ENCODE measurements around the gene SLX1A. TPM values are rescaled to one million over a fixed set of nuclear protein-coding genes. Genes with fewer than 3 reads are reported as not detected.
"Not testable (repeated sequence)": the region's sequence is repeated elsewhere in the genome, so short reads cannot be mapped to it uniquely, and the experiment has no call there.

Gene SLX1A
- total RNA-seq, 1 experiment from 2014 or later = 53.2 TPM

GRCh38 chr16:30155188-30155587, 38.5 kb upstream of the SLX1A start:
- ATAC-seq = no peak
- Mint-ChIP-seq H3K27ac (no peak overlapping the region), H3K4me1 (no peaks in the 10 kb centered on the region), H3K4me3 (no peak overlapping the region), H3K27me3 (ENCODE audit: low read depth) (peaks cover 19% of the 10 kb centered on the region), H3K36me3 (peaks cover 4% of the 10 kb centered on the region; the same call in 1 of the 2 replicates), H3K9me3 (peaks cover 3% of the 10 kb centered on the region)
- no peak for DNase-seq (ENCODE audit: low spot score)
- no peak for TF ChIP-seq ZSCAN18 (CRISPR knock-in tag; IDR thresholded peaks at IDR 0.05)
- ChIA-PET POLR2A (interaction anchor here (0.7 kb wide), 1 partner anchor 658 kb away, joined by 15 read pairs; no protein-coding TSS in a partner anchor), CTCF (interaction anchor here (2.1 kb wide), 1 partner anchor 43 kb away, joined by 6 read pairs; no protein-coding TSS in a partner anchor)

GRCh38 chr16:30157214-30157613, 36.5 kb upstream of the SLX1A start:
- peaks cover 4% of the 10 kb centered on the region; the same call in 1 of the 2 replicates for H3K36me3 Mint-ChIP-seq
- peaks cover 3% of the 10 kb centered on the region for H3K9me3 Mint-ChIP-seq
- TF ChIP-seq SOX15 (CRISPR knock-in tag; IDR thresholded peaks at IDR 0.05) (no peak), OVOL2 (CRISPR knock-in tag; IDR thresholded peaks at IDR 0.05; ENCODE audit: borderline replicate concordance) (no peak), ZNF671 (CRISPR knock-in tag; IDR thresholded peaks at IDR 0.05) (no peak), ESRRA (CRISPR knock-in tag; IDR thresholded peaks at IDR 0.05; ENCODE audit: borderline replicate concordance) (no peak), HMGXB4 (CRISPR knock-in tag; IDR thresholded peaks at IDR 0.05) (no peak), ZNF219 (CRISPR knock-in tag; IDR thresholded peaks at IDR 0.05; ENCODE audit: borderline replicate concordance) (no peak)
- no peaks in the 10 kb centered on the region for H3K4me1 Mint-ChIP-seq
- ChIA-PET CTCF (no interaction called here), POLR2A (interaction anchor here (0.6 kb wide), 1 partner anchor 230 kb away, joined by 4 read pairs; no protein-coding TSS in a partner anchor)
- no peak for ATAC-seq
- peaks cover 7% of the 10 kb centered on the region for H3K27me3 Mint-ChIP-seq (ENCODE audit: low read depth)
- DNase-seq (ENCODE audit: low spot score) = no peak
- H3K4me3 Mint-ChIP-seq = no peak overlapping the region
- no peak overlapping the region for H3K27ac Mint-ChIP-seq

GRCh38 chr16:30163538-30163937, 30.1 kb upstream of the SLX1A start:
- Mint-ChIP-seq H3K4me1 (no peaks in the 10 kb centered on the region), H3K36me3 (peaks cover 5% of the 10 kb centered on the region), H3K27ac (no peak overlapping the region), H3K27me3 (ENCODE audit: low read depth) (peaks cover 27% of the 10 kb centered on the region), H3K4me3 (no peak overlapping the region), H3K9me3 (peaks cover 6% of the 10 kb centered on the region)
- ATAC-seq = no peak
- TF ChIP-seq AR (CRISPR knock-in tag; IDR thresholded peaks at IDR 0.05) (no peak), IRF1 (CRISPR knock-in tag; IDR thresholded peaks at IDR 0.05) (no peak), RORB (CRISPR knock-in tag; IDR thresholded peaks at IDR 0.05) (no peak), MYBL2 (CRISPR knock-in tag; IDR thresholded peaks at IDR 0.05) (no peak)
- DNase-seq (ENCODE audit: low spot score) = no peak
- ChIA-PET CTCF (interaction anchor here (0.7 to 1.4 kb wide), 2 partner anchors 52 to 229 kb away, joined by 3 to 4 read pairs; no protein-coding TSS in a partner anchor), POLR2A (no interaction called here)

- POLR2A ChIA-PET = no interaction called here
- CTCF ChIA-PET = no interaction called here
These were observed 27.3 kb upstream of the SLX1A start for GRCh38 chr16:30166202-30166902.

GRCh38 chr16:30168746-30169145, 24.9 kb upstream of the SLX1A start:
- H3K27me3 Mint-ChIP-seq (ENCODE audit: low read depth) = peaks cover 24% of the 10 kb centered on the region
- H3K36me3 Mint-ChIP-seq; POLR2A ChIA-PET; DNase-seq (ENCODE audit: low spot score); H3K27ac Mint-ChIP-seq; H3K9me3 Mint-ChIP-seq; H3K4me3 Mint-ChIP-seq; ATAC-seq; H3K4me1 Mint-ChIP-seq: not testable (repeated sequence)
- CTCF ChIA-PET = interaction anchor here (1.9 kb wide), 1 partner anchor 57 kb away, joined by 6 read pairs; no protein-coding TSS in a partner anchor

More at GRCh38 chr16:30166202-30166902, 27.3 kb upstream of the SLX1A start:
- Mint-ChIP-seq H3K4me3 (no peak overlapping the region), H3K27me3 (ENCODE audit: low read depth) (peaks cover 21% of the 10 kb centered on the region), H3K27ac (no peak overlapping the region), H3K4me1 (no peaks in the 10 kb centered on the region), H3K36me3 (peaks cover 2% of the 10 kb centered on the region; the same call in 1 of the 2 replicates), H3K9me3 (peaks cover 3% of the 10 kb centered on the region; the same call in 1 of the 2 replicates)
- DNase-seq (ENCODE audit: low spot score) = no peak
- TF ChIP-seq HMGA2 (CRISPR knock-in tag; IDR thresholded peaks at IDR 0.05) (no peak), ELF4 (CRISPR knock-in tag; IDR thresholded peaks at IDR 0.05; ENCODE audit: low read depth) (no peak)
- ATAC-seq = no peak

GRCh38 chr16:30169416-30169815, 24.3 kb upstream of the SLX1A start:
- ATAC-seq; POLR2A ChIA-PET; DNase-seq (ENCODE audit: low spot score); H3K4me3 Mint-ChIP-seq; H3K27ac Mint-ChIP-seq; CTCF ChIA-PET; H3K9me3 Mint-ChIP-seq; H3K36me3 Mint-ChIP-seq; H3K4me1 Mint-ChIP-seq: not testable (repeated sequence)
- peaks cover 23% of the 10 kb centered on the region for H3K27me3 Mint-ChIP-seq (ENCODE audit: low read depth)

- H3K27me3 Mint-ChIP-seq (ENCODE audit: low read depth) = peaks cover 18% of the 10 kb centered on the region
- POLR2A ChIA-PET = not testable (repeated sequence)
These were observed 23.5 kb upstream of the SLX1A start for GRCh38 chr16:30170145-30170544.

More at GRCh38 chr16:30170145-30170544, 23.5 kb upstream of the SLX1A start:
- H3K4me3 Mint-ChIP-seq; DNase-seq (ENCODE audit: low spot score); H3K9me3 Mint-ChIP-seq; H3K27ac Mint-ChIP-seq; H3K36me3 Mint-ChIP-seq; H3K4me1 Mint-ChIP-seq; ATAC-seq; CTCF ChIA-PET: not testable (repeated sequence)
